Spleen (tissue), 7 donors: ENCODE measurements around the gene AKNA.

Experiments
- CTCF ChIP-seq, 11 experiments: fragments of 200-600 bp in 7 of 11; fragments of 450-650 bp in 4 of 11; sonication (generic) in 4 of 11; IDR thresholded peaks in 8 of 11; conservative IDR thresholded peaks in 3 of 11; 1 replicate in 7 of 11; 2 replicates in 4 of 11; pipeline versions ENCODE4 v1.4.0 to v1.8.0; 2016 to 2021; ENCODE audit warnings: antibody characterized with exemption in 11 of 11, inconsistent platforms in 4 of 11, mild to moderate bottlenecking in 1 of 11
- POLR2A ChIP-seq, 3 donors: fragments of 450-650 bp; IDR thresholded peaks; one replicate each; pipeline ENCODE4 v1.5.1; 2017; ENCODE audit warnings: antibody characterized with exemption in 3 of 3, mild to moderate bottlenecking in 1 of 3
- donor health status: DM: no; HTN: no; CAD: no; lungs with moderate emphysema.
- donor health status: DM: no; HTN: no; CAD: no.
- donor health status: DM: no; HTN: no; CAD: no.

GRCh38 chr9:114287001-114287762 lies 100.6 kb downstream of the AKNA start:
- TF ChIP-seq CTCF (IDR thresholded peaks at IDR 0.05 in 8 of 11, conservative IDR thresholded peaks at IDR 0.05 in 3 of 11) (no peak), POLR2A (IDR thresholded peaks at IDR 0.05) (no peak)
